GM12801 (cell line): Measurements from ENCODE around the gene SIX5.

Source experiments
- CTCF ChIP-seq: IDR thresholded peaks from one replicate; pipeline ENCODE4 v1.5.1; 2011; ENCODE audit warnings: control low read depth; ENCODE audit not compliant: insufficient read length; ENCODE audit errors: extremely low read depth

SIX5 gene

GRCh38 chr19:45768984-45769782 lies at the start of gene SIX5:
SIX5 (minus strand) TSS chr19:45769252; CDS start chr19:45768844, 408 bp downstream.
- no peak for TF ChIP-seq CTCF

GRCh38 chr19:45817725-45818301 lies 48.8 kb upstream of the SIX5 start:
- TF ChIP-seq CTCF, result no peak

GRCh38 chr19:45817010-45817724 lies 48.1 kb upstream of the SIX5 start:
- peak; percentile 66 for TF ChIP-seq CTCF

GRCh38 chr19:45816236-45817009 lies 47.4 kb upstream of the SIX5 start:
- TF ChIP-seq CTCF, result no peak

GRCh38 chr19:45815481-45816216 lies 46.6 kb upstream of the SIX5 start:
- no peak for TF ChIP-seq CTCF

GRCh38 chr19:45814851-45815480 lies 45.9 kb upstream of the SIX5 start, which contains the start of gene RSPH6A:
RSPH6A (minus strand) TSS chr19:45815308; CDS start chr19:45815176, 132 bp downstream.
- no peak for TF ChIP-seq CTCF
